ENCODE results near the gene PHTF2.

PHTF2 gene

GRCh38 chr7:77960336-77960735, 161.8 kb downstream of the PHTF2 start:
- H3K4me2 ChIP-seq (ENCODE audit: insufficient read depth, low read length) = no peak overlapping the region
- DNase-seq = no peak
- no peak overlapping the region for H3K27ac ChIP-seq (ENCODE audit: low read length)
- H2AFZ ChIP-seq (ENCODE audit: low read depth, low read length) = no peak overlapping the region
- TF ChIP-seq CTCF (IDR thresholded peaks at IDR 0.05; ENCODE audit: borderline replicate concordance, extremely low read depth, low read length, poor library complexity, severe bottlenecking) (no peak), EZH2 (IDR thresholded peaks at IDR 0.05; ENCODE audit: borderline replicate concordance, low read depth, low read length, severe bottlenecking) (no peak)
- no peak for ATAC-seq (ENCODE audit: insufficient read depth, low read depth)
- no peak overlapping the region for H3K4me3 ChIP-seq (ENCODE audit: low read depth in 1 of 2, low read length in 2 of 2)
- H3K9me3 ChIP-seq (ENCODE audit: insufficient read depth, low read length, severe bottlenecking) = no peaks in the 10 kb centered on the region
- H3K36me3 ChIP-seq (ENCODE audit: insufficient read depth, low read length) = no peaks in the 10 kb centered on the region
- H3K27me3 ChIP-seq (ENCODE audit: insufficient read depth, low read length, poor library complexity) = no peaks in the 10 kb centered on the region
- no peaks in the 10 kb centered on the region for H4K20me1 ChIP-seq (ENCODE audit: insufficient read depth, low read length)
- no peak overlapping the region for H3K9ac ChIP-seq (ENCODE audit: low read depth, low read length)
- H3K79me2 ChIP-seq (ENCODE audit: insufficient read depth, low read length) = no peaks in the 10 kb centered on the region
- no peaks in the 10 kb centered on the region for H3K4me1 ChIP-seq (ENCODE audit: insufficient read depth, low read length)

GRCh38 chr7:77967429-77967828, 168.9 kb downstream of the PHTF2 start:
- Histone ChIP-seq H3K9me3 (ENCODE audit: insufficient read depth, low read length, severe bottlenecking) (no peaks in the 10 kb centered on the region), H3K27me3 (ENCODE audit: insufficient read depth, low read length, poor library complexity) (no peaks in the 10 kb centered on the region), H3K79me2 (ENCODE audit: insufficient read depth, low read length) (no peaks in the 10 kb centered on the region), H3K27ac (ENCODE audit: low read length) (no peak overlapping the region), H3K4me2 (ENCODE audit: insufficient read depth, low read length) (no peak overlapping the region), H4K20me1 (ENCODE audit: insufficient read depth, low read length) (no peaks in the 10 kb centered on the region), H2AFZ (ENCODE audit: low read depth, low read length) (no peak overlapping the region), H3K4me1 (ENCODE audit: insufficient read depth, low read length) (no peaks in the 10 kb centered on the region), H3K36me3 (ENCODE audit: insufficient read depth, low read length) (no peaks in the 10 kb centered on the region), H3K9ac (ENCODE audit: low read depth, low read length) (no peak overlapping the region), H3K4me3 (ENCODE audit: low read depth in 1 of 2, low read length in 2 of 2) (no peak overlapping the region)
- TF ChIP-seq CTCF (IDR thresholded peaks at IDR 0.05; ENCODE audit: borderline replicate concordance, extremely low read depth, low read length, poor library complexity, severe bottlenecking) (no peak), EZH2 (IDR thresholded peaks at IDR 0.05; ENCODE audit: borderline replicate concordance, low read depth, low read length, severe bottlenecking) (no peak)
- DNase-seq = no peak
- ATAC-seq (ENCODE audit: insufficient read depth, low read depth) = no peak

- no peak overlapping the region for H3K4me3 ChIP-seq (ENCODE audit: low read depth in 1 of 2, low read length in 2 of 2)
- H3K9ac ChIP-seq (ENCODE audit: low read depth, low read length) = no peak overlapping the region
- TF ChIP-seq EZH2 (IDR thresholded peaks at IDR 0.05; ENCODE audit: borderline replicate concordance, low read depth, low read length, severe bottlenecking) (no peak), CTCF (IDR thresholded peaks at IDR 0.05; ENCODE audit: borderline replicate concordance, extremely low read depth, low read length, poor library complexity, severe bottlenecking) (no peak)
- DNase-seq (no peak), ATAC-seq (ENCODE audit: insufficient read depth, low read depth) (no peak)
- no peak overlapping the region for H2AFZ ChIP-seq (ENCODE audit: low read depth, low read length)
- H4K20me1 ChIP-seq (ENCODE audit: insufficient read depth, low read length) = no peaks in the 10 kb centered on the region
- H3K27me3 ChIP-seq (ENCODE audit: insufficient read depth, low read length, poor library complexity) = no peaks in the 10 kb centered on the region
- no peak overlapping the region for H3K4me2 ChIP-seq (ENCODE audit: insufficient read depth, low read length)
- H3K4me1 ChIP-seq (ENCODE audit: insufficient read depth, low read length) = no peaks in the 10 kb centered on the region
- H3K27ac ChIP-seq (ENCODE audit: low read length) = no peak overlapping the region
- no peaks in the 10 kb centered on the region for H3K79me2 ChIP-seq (ENCODE audit: insufficient read depth, low read length)
- no peaks in the 10 kb centered on the region for H3K9me3 ChIP-seq (ENCODE audit: insufficient read depth, low read length, severe bottlenecking)
- no peaks in the 10 kb centered on the region for H3K36me3 ChIP-seq (ENCODE audit: insufficient read depth, low read length)
Measured at GRCh38 chr7:77971726-77972125, 173.2 kb downstream of the PHTF2 start.

Measured in DND-41 (cell line).